ENCODE data around the gene BPIFB2. TPM values are rescaled to one million over a fixed set of nuclear protein-coding genes. Genes with fewer than 3 reads are reported as not detected.

The BPIFB2 gene, protein sequence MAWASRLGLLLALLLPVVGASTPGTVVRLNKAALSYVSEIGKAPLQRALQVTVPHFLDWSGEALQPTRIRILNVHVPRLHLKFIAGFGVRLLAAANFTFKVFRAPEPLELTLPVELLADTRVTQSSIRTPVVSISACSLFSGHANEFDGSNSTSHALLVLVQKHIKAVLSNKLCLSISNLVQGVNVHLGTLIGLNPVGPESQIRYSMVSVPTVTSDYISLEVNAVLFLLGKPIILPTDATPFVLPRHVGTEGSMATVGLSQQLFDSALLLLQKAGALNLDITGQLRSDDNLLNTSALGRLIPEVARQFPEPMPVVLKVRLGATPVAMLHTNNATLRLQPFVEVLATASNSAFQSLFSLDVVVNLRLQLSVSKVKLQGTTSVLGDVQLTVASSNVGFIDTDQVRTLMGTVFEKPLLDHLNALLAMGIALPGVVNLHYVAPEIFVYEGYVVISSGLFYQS
- not detected for total RNA-seq (2013)
- polyA plus RNA-seq (not detected), polyA minus RNA-seq (not detected in 2 replicates), total RNA-seq (0 to 0.58 (median 0) reads per million in 11 experiments)

DNA sequence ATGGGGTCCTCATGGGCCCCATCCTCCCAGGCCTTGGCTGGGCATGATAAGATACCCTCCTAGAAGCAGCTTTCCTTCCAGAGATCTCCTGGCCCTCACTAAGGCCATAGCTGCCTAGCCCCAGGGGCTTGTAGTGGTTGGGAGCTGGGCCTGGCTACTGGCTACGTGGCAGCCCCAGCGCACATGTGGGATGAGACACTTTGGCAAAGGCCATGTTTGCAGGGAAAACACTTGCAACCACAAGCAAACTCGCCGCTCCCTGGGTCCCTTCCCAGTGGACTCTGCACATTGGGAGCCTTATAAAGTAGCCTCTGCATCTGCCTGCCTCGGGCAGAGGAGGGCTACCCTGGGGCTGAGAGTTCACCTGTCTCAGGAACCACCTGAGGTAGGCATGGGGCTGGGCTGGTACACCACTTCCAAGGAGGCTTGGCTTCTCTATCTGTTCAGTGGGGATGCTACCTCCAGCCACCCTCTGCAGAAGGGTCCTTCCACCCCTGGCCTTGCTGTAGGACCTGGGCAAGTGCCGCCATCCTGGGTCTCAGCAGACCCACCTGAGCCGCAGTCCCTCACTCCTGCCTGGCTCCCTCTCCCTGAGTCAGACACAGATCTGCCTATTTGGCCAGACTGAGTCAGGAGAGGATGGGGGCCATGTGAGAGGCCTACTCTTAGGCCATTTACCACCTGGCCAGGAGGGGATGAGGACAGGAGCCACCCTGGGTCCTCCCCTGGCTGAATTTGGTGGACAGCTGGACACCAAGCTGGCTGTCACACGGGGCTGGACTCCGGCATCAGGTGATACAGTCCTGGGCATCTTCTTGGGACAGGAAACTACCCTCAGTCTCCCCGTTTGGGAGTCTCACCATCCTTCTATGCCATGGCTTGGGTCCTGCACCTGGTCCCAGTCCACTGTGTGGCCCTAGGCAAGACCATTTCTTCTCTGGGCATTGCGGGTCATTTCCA is at the start of gene BPIFB2:
TSS of gene BPIFB2 (plus strand) at position 329 of the 960 bp plus-strand sequence. CDS start 871 bp downstream, outside the sequence.
- H3K9me3 ChIP-seq (replicated peaks in 1 of 2; ENCODE audit: control insufficient read depth in 1 of 2, insufficient read depth in 1 of 2, low read length in 2 of 2) = no peaks in the 10 kb centered on the region
- no peak within 1 kb of the TSS for H3K4me3 ChIP-seq (replicated peaks in 1 of 3; ENCODE audit: low read depth in 2 of 3, low read length in 3 of 3)
- no peak within 1 kb of the TSS for H3K4me2 ChIP-seq (replicated peaks; ENCODE audit: extremely low read depth, low read length, poor library complexity, severe bottlenecking)
- intact Hi-C loops (cut with micrococcal nuclease) = no loop called here
- H3K4me1 Mint-ChIP-seq = no peaks in the 10 kb centered on the region
- no peak within 1 kb of the TSS for H3K27ac ChIP-seq (ENCODE audit: low read depth in 1 of 2, low read length in 2 of 2)
- H2AFZ ChIP-seq (ENCODE audit: insufficient read depth, low read depth, low read length, poor library complexity, severe bottlenecking) = no peak within 1 kb of the TSS
- no peaks in the 10 kb centered on the region for H3K36me3 ChIP-seq (replicated peaks in 1 of 2; ENCODE audit: control insufficient read depth in 1 of 2, insufficient read depth in 2 of 2, low read length in 2 of 2)
- no peak within 1 kb of the TSS for H3K4me3 Mint-ChIP-seq
- WGBS (ENCODE audit: insufficient coverage) = 92% methylated on average over 9 of the region's 11 CpGs
- H3K27me3 Mint-ChIP-seq (ENCODE audit: low read depth in 3 of 3) = peaks cover 0 to 4% (median 3%) of the 10 kb centered on the region in 3 donors
- H3K9me3 Mint-ChIP-seq = peaks cover 0 to 7% (median 3%) of the 10 kb centered on the region in 7 donors
- no peaks in the 10 kb centered on the region for H3K36me3 Mint-ChIP-seq
- H4K20me1 ChIP-seq (ENCODE audit: insufficient read depth, low read length) = no peaks in the 10 kb centered on the region
- no peak within 1 kb of the TSS for H3K27ac Mint-ChIP-seq
- no peak within 1 kb of the TSS for H3K9ac ChIP-seq (ENCODE audit: insufficient read depth, low read length, poor library complexity, severe bottlenecking)
- no peaks in the 10 kb centered on the region for H3K27me3 ChIP-seq (ENCODE audit: control insufficient read depth in 2 of 2, insufficient read depth in 2 of 2, low read length in 2 of 2)
- DNase-seq = no peak
- no peaks in the 10 kb centered on the region for H3K79me2 ChIP-seq (ENCODE audit: insufficient read depth, low read length)
- TF ChIP-seq, protein P1, sequence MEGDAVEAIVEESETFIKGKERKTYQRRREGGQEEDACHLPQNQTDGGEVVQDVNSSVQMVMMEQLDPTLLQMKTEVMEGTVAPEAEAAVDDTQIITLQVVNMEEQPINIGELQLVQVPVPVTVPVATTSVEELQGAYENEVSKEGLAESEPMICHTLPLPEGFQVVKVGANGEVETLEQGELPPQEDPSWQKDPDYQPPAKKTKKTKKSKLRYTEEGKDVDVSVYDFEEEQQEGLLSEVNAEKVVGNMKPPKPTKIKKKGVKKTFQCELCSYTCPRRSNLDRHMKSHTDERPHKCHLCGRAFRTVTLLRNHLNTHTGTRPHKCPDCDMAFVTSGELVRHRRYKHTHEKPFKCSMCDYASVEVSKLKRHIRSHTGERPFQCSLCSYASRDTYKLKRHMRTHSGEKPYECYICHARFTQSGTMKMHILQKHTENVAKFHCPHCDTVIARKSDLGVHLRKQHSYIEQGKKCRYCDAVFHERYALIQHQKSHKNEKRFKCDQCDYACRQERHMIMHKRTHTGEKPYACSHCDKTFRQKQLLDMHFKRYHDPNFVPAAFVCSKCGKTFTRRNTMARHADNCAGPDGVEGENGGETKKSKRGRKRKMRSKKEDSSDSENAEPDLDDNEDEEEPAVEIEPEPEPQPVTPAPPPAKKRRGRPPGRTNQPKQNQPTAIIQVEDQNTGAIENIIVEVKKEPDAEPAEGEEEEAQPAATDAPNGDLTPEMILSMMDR (IDR thresholded peaks at IDR 0.05) = no peak
- H3K4me1 ChIP-seq (ENCODE audit: control insufficient read depth in 1 of 2, insufficient read depth in 2 of 2, low read length in 2 of 2) = no peaks in the 10 kb centered on the region

- H2AFZ ChIP-seq (ENCODE audit: insufficient read depth, low read depth, low read length, poor library complexity, severe bottlenecking) = no peak overlapping the region
- H3K36me3 ChIP-seq (replicated peaks in 1 of 2; ENCODE audit: control insufficient read depth in 1 of 2, insufficient read depth in 2 of 2, low read length in 2 of 2) = no peaks in the 10 kb centered on the region
- no peak overlapping the region for H3K27ac ChIP-seq (ENCODE audit: low read depth in 1 of 2, low read length in 2 of 2)
- peaks cover 13 to 28% (median 21%) of the 10 kb centered on the region in 7 donors for H3K9me3 Mint-ChIP-seq
- H3K9me3 ChIP-seq (replicated peaks in 1 of 2; ENCODE audit: control insufficient read depth in 1 of 2, insufficient read depth in 1 of 2, low read length in 2 of 2) = peaks cover 11 to 19% of the 10 kb centered on the region in 2 donors
- no peak overlapping the region for H3K4me3 ChIP-seq (replicated peaks in 1 of 3; ENCODE audit: low read depth in 2 of 3, low read length in 3 of 3)
- H3K9ac ChIP-seq (ENCODE audit: insufficient read depth, low read length, poor library complexity, severe bottlenecking) = no peak overlapping the region
- H3K27ac Mint-ChIP-seq = no peak overlapping the region
- H3K4me2 ChIP-seq (replicated peaks; ENCODE audit: extremely low read depth, low read length, poor library complexity, severe bottlenecking) = no peak overlapping the region
- H3K27me3 Mint-ChIP-seq (ENCODE audit: low read depth in 3 of 3) = peaks cover 3 to 14% (median 4%) of the 10 kb centered on the region in 3 donors
- H4K20me1 ChIP-seq (ENCODE audit: insufficient read depth, low read length) = no peaks in the 10 kb centered on the region
- TF ChIP-seq, protein P1 (IDR thresholded peaks at IDR 0.05) = no peak
- no peaks in the 10 kb centered on the region for H3K4me1 ChIP-seq (ENCODE audit: control insufficient read depth in 1 of 2, insufficient read depth in 2 of 2, low read length in 2 of 2)
- no peak overlapping the region for H3K4me3 Mint-ChIP-seq
- no peak for DNase-seq
- no peaks in the 10 kb centered on the region for H3K36me3 Mint-ChIP-seq
- intact Hi-C loops (cut with micrococcal nuclease) = no loop called here
- no peaks in the 10 kb centered on the region for H3K4me1 Mint-ChIP-seq
- no peaks in the 10 kb centered on the region for H3K79me2 ChIP-seq (ENCODE audit: insufficient read depth, low read length)
- H3K27me3 ChIP-seq (ENCODE audit: control insufficient read depth in 2 of 2, insufficient read depth in 2 of 2, low read length in 2 of 2) = no peaks in the 10 kb centered on the region
Observed at GRCh38 chr20:32958574-32958973, 48.9 kb upstream of the BPIFB2 start.

Data from CD14-positive monocyte (primary cell).